22Rv1 (cell line): ENCODE results near the gene KAZN.

Experiments used
- ZFX ChIP-seq: fragments of 450-650 bp; IDR thresholded peaks from 2 replicates; pipeline ENCODE4 v1.6.1; 2017; ENCODE audit warnings: antibody characterized with exemption, borderline replicate concordance
- TF ChIP-seq, protein P1 (sequence below): fragments of 450-650 bp; IDR thresholded peaks from 2 replicates; pipeline ENCODE4 v1.5.1; 2017; ENCODE audit warnings: mild to moderate bottlenecking

DNA sequence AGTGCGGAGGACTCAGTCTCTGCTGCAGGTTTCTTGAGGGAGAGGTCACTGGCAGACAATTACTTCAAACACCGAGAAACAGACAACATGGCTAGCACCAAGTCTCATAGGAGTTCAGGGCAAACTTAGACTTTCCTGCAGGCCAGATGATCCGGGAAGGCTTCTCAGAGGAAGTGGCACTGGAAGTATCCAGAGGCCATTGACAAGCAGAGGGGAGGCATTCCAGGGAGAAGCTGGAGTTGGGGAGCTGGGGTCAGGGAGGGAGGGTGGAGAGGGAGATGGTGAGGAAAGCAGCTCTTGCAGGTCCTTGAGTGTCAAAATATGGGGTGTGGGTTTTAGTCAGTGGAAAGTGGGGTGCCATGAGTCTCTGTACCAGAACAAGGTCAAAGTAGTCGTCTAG, 147.9 kb downstream of the KAZN start:
- TF ChIP-seq, protein P1, sequence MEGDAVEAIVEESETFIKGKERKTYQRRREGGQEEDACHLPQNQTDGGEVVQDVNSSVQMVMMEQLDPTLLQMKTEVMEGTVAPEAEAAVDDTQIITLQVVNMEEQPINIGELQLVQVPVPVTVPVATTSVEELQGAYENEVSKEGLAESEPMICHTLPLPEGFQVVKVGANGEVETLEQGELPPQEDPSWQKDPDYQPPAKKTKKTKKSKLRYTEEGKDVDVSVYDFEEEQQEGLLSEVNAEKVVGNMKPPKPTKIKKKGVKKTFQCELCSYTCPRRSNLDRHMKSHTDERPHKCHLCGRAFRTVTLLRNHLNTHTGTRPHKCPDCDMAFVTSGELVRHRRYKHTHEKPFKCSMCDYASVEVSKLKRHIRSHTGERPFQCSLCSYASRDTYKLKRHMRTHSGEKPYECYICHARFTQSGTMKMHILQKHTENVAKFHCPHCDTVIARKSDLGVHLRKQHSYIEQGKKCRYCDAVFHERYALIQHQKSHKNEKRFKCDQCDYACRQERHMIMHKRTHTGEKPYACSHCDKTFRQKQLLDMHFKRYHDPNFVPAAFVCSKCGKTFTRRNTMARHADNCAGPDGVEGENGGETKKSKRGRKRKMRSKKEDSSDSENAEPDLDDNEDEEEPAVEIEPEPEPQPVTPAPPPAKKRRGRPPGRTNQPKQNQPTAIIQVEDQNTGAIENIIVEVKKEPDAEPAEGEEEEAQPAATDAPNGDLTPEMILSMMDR, result no peak
- no peak for TF ChIP-seq ZFX
